HepG2 (cell line): ENCODE data around the gene GFOD1. TPM values are rescaled to one million over a fixed set of nuclear protein-coding genes. Genes with fewer than 3 reads are reported as not detected.
A peak's percentile ranks its signal among the peaks of the same experiment; 100 is the strongest.

Experiments used
- ATAC-seq: fragments of 200-7000 bp; cut with Tn5 transposase; 3 replicates; pipeline ENCODE4 v1.9.1; 2020; ENCODE audit warnings: mild to moderate bottlenecking, moderate library complexity
- BruUV-seq: library from RNA; stranded (reverse); fragments of 400-500 nt; replicated peaks from 2 replicates; lab custom pipeline; 2021; lab: Mats Ljungman, UMichigan
- CTCF ChIA-PET: fragments of 300-600 bp; formaldehyde crosslinking; extraction: SDS; loops from one replicate; lab custom pipeline; 2021; ENCODE audit warnings: low total read pairs, inconsistent platforms, low intra/inter-chr PET ratio; lab: Yijun Ruan, JAX
- POLR2A ChIA-PET: fragments of 350-600 bp; sonication (Branson Sonifier 250); formaldehyde crosslinking; loops from one replicate; lab custom pipeline; 2020; ENCODE audit warnings: antibody characterized with exemption, inconsistent platforms; lab: Yijun Ruan, JAX
- DNase-seq: peaks from one replicate; pipeline ENCODE4 v3.0.0-alpha.2; 2015; ENCODE audit warnings: low spot score
- FAIRE-seq: peaks from 3 replicates; lab custom pipeline; 2011; peaks lifted over from hg19 to GRCh38; lab: Jason Lieb, UNC
- H2AFZ ChIP-seq: one replicate; pipeline ENCODE4 v1.6.1; 2011; ENCODE audit warnings: low read length, inconsistent platforms
- H3K27ac ChIP-seq: fragments of 300-600 bp; 3 replicates; pipeline ENCODE4 v1.8.0; 2011; ENCODE audit warnings: mixed run types, mild to moderate bottlenecking, mixed read lengths, low read length, inconsistent platforms; ENCODE audit not compliant: insufficient read depth; ENCODE audit errors: extremely low read length
- H3K27me3 ChIP-seq, 2 experiments: fragments of 200-600 bp in 1 of 2; 2 replicates in 1 of 2; 3 replicates in 1 of 2; pipeline versions ENCODE4 v1.6.0 to v1.8.0; 2011; ENCODE audit warnings: low read length in 2 of 2, mild to moderate bottlenecking in 2 of 2, moderate library complexity in 2 of 2, inconsistent platforms in 1 of 2; ENCODE audit not compliant: insufficient read depth in 2 of 2, control insufficient read depth in 1 of 2
- H3K36me3 ChIP-seq, 2 experiments: fragments of 200-600 bp in 1 of 2; replicated peaks in 1 of 2; 2 replicates in 1 of 2; 3 replicates in 1 of 2; pipeline versions ENCODE4 v1.5.1 to v1.8.0; 2011; ENCODE audit warnings: low read length in 2 of 2, inconsistent platforms in 1 of 2; ENCODE audit not compliant: insufficient read depth in 2 of 2, control insufficient read depth in 1 of 2
- H3K4me1 ChIP-seq: 2 replicates; pipeline ENCODE4 v1.5.1; 2012; ENCODE audit warnings: low read length, inconsistent platforms; ENCODE audit not compliant: insufficient read depth
- H3K4me2 ChIP-seq: 2 replicates; pipeline ENCODE4 v1.6.0; 2011; ENCODE audit warnings: low read depth, low read length, inconsistent platforms
- H3K4me3 ChIP-seq, 3 experiments: fragments of 200-600 bp in 1 of 3; sonication (generic), shearing (Covaris generic) in 1 of 3; replicated peaks in 1 of 3; 2 replicates each; pipeline ENCODE4 v1.5.1; 2011 to 2016; ENCODE audit warnings: low read length in 3 of 3, inconsistent platforms in 2 of 3, low read depth in 2 of 3, mild to moderate bottlenecking in 2 of 3, control low read depth in 1 of 3, mixed read lengths in 1 of 3; ENCODE audit not compliant: insufficient read depth in 1 of 3
- H3K79me2 ChIP-seq: one replicate; pipeline ENCODE4 v1.6.1; 2011; ENCODE audit warnings: low read length, inconsistent platforms; ENCODE audit not compliant: insufficient read depth
- H3K9ac ChIP-seq: 2 replicates; pipeline ENCODE4 v1.6.0; 2011; ENCODE audit warnings: mild to moderate bottlenecking, low read depth, low read length, inconsistent platforms; ENCODE audit not compliant: insufficient read depth
- H3K9me3 ChIP-seq: 2 replicates; pipeline ENCODE4 v1.5.1; 2012; ENCODE audit warnings: mild to moderate bottlenecking, low read length
- H4K20me1 ChIP-seq: 2 replicates; pipeline ENCODE4 v1.6.0; 2011; ENCODE audit warnings: inconsistent platforms, mild to moderate bottlenecking, low read length, moderate library complexity; ENCODE audit not compliant: insufficient read depth
- ARID2 ChIP-seq: sonication (generic); formaldehyde crosslinking; IDR thresholded peaks from 2 replicates; pipeline ENCODE4 v1.8.1; 2022; ENCODE audit warnings: mild to moderate bottlenecking, missing genetic modification reagents, borderline replicate concordance
- ATM ChIP-seq: fragments of 450-650 bp; IDR thresholded peaks from 2 replicates; pipeline ENCODE4 v1.7.1; 2017; ENCODE audit warnings: mild to moderate bottlenecking, borderline replicate concordance
- BATF2 ChIP-seq: sonication (generic); formaldehyde crosslinking; IDR thresholded peaks from 2 replicates; pipeline ENCODE4 v1.8.0; 2022; ENCODE audit warnings: mild to moderate bottlenecking, missing genetic modification reagents, moderate library complexity
- ELF4 ChIP-seq: sonication (generic); formaldehyde crosslinking; IDR thresholded peaks from 2 replicates; pipeline ENCODE4 v1.5.0; 2020; ENCODE audit warnings: missing genetic modification reagents, mild to moderate bottlenecking, moderate library complexity, borderline replicate concordance
- FOXA1 ChIP-seq, 2 experiments: fragments of 450-650 bp in 1 of 2; sonication (generic) in 1 of 2; formaldehyde crosslinking in 1 of 2; IDR thresholded peaks; 2 replicates each; pipeline versions ENCODE4 v1.4.0 to v1.6.1; 2016 to 2020; ENCODE audit warnings: missing genetic modification reagents in 1 of 2
- HMGXB4 ChIP-seq, 2 experiments: sonication (generic) in 1 of 2; formaldehyde crosslinking in 1 of 2; IDR thresholded peaks; 2 replicates each; pipeline versions ENCODE4 v1.4.0 to v1.6.1; 2018 to 2020; ENCODE audit warnings: missing genetic modification reagents in 2 of 2, borderline replicate concordance in 1 of 2, low read depth in 1 of 2, mild to moderate bottlenecking in 1 of 2, missing biosample characterization in 1 of 2
- HNF1B ChIP-seq: sonication (generic); formaldehyde crosslinking; IDR thresholded peaks from 2 replicates; pipeline ENCODE4 v1.5.1; 2020; ENCODE audit warnings: mild to moderate bottlenecking, moderate library complexity, missing genetic modification reagents
- MTF2 ChIP-seq: sonication (generic); formaldehyde crosslinking; IDR thresholded peaks from 2 replicates; pipeline ENCODE4 v1.5.0; 2020; ENCODE audit warnings: missing genetic modification reagents, borderline replicate concordance
- NFE2 ChIP-seq: sonication (generic); formaldehyde crosslinking; IDR thresholded peaks from 2 replicates; pipeline ENCODE4 v1.4.0; 2020; ENCODE audit warnings: missing genetic modification reagents
- NFIB ChIP-seq: sonication (generic); formaldehyde crosslinking; IDR thresholded peaks from 2 replicates; pipeline ENCODE4 v1.9.0; 2021; ENCODE audit warnings: missing genetic modification reagents, mild to moderate bottlenecking, borderline replicate concordance
- PHF21A ChIP-seq: sonication (generic); formaldehyde crosslinking; IDR thresholded peaks from 2 replicates; pipeline ENCODE4 v1.5.0; 2020; ENCODE audit warnings: mild to moderate bottlenecking, missing genetic modification reagents
- ZNF33B ChIP-seq: sonication (generic); formaldehyde crosslinking; IDR thresholded peaks from 2 replicates; pipeline ENCODE4 v1.5.1; 2020; ENCODE audit warnings: mild to moderate bottlenecking, missing genetic modification reagents
- ZNF354B ChIP-seq: sonication (generic); formaldehyde crosslinking; IDR thresholded peaks from 2 replicates; pipeline ENCODE4 v1.8.0; 2022; ENCODE audit warnings: mild to moderate bottlenecking, missing genetic modification reagents
- ZNF383 ChIP-seq: sonication (generic); formaldehyde crosslinking; IDR thresholded peaks from 2 replicates; pipeline ENCODE4 v1.4.0; 2020; ENCODE audit warnings: missing genetic modification reagents, mild to moderate bottlenecking, borderline replicate concordance
- ZNF589 ChIP-seq: sonication (generic); formaldehyde crosslinking; conservative IDR thresholded peaks from 2 replicates; pipeline ENCODE4 v1.8.0; 2022; ENCODE audit warnings: mild to moderate bottlenecking, moderate library complexity, missing genetic modification reagents
- ZNF775 ChIP-seq: sonication (generic); formaldehyde crosslinking; IDR thresholded peaks from 2 replicates; pipeline ENCODE4 v1.4.0; 2020; ENCODE audit warnings: missing genetic modification reagents, mild to moderate bottlenecking, moderate library complexity, borderline replicate concordance
- ZSCAN21 ChIP-seq: sonication (generic); formaldehyde crosslinking; IDR thresholded peaks from 2 replicates; pipeline ENCODE4 v1.8.0; 2022; ENCODE audit warnings: mild to moderate bottlenecking, missing genetic modification reagents, moderate library complexity, borderline replicate concordance
- WGBS: methylation state at CpG from one replicate; pipeline ENCODE4 v1.1.6; 2017; ENCODE audit warnings: low lambda C conversion rate; 5-methylcytosine and 5-hydroxymethylcytosine counted together
- in situ Hi-C: cut with HindIII; loops from 2 replicates; pipeline ENCODE4 v1.10.0; 2017; ENCODE audit warnings: low pct_unique_long_range_greater_than_20kb; ENCODE audit not compliant: extremely low pct_ligation_motif_present
- intact Hi-C: fragments of 100-400 bp; cut with micrococcal nuclease; formaldehyde crosslinking; loops from one replicate; pipeline ENCODE4 v1.10.0; 2022; ENCODE audit not compliant: unreplicated experiment
- polyA plus RNA-seq, 8 experiments: library from polyadenylated mRNA; depleted of rRNA in 3 of 8; stranded (reverse) in 7 of 8; unstranded in 1 of 8; fragments of >200 nt; fragmentation: Illumina TruSeq in 4 of 8; extraction: Trizol in 4 of 8; gene quantifications; 2 replicates each; pipeline versions ENCODE4 v1.2.1 to v1.2.3, GENCODE V29; 2011 to 2016; ENCODE audit warnings: low read depth in 4 of 8, missing spikeins in 1 of 8, mixed read lengths in 1 of 8; ENCODE audit not compliant: insufficient read depth in 1 of 8
- total RNA-seq, 5 experiments: library from RNA; depleted of rRNA; stranded (reverse); fragments of >200 nt; fragmentation: Illumina TruSeq; extraction: Trizol; gene quantifications; 2 replicates each; pipeline ENCODE4 v1.2.3, GENCODE V29; 2016; ENCODE audit warnings: low read depth in 1 of 5

GFOD1 gene
- total and polyA plus RNA-seq, 2 of the 13 experiments (the other 11 are each of a cell fraction or from before 2014, with no cell fraction given), result 1.9 to 6.4 TPM

- DNase-seq (no peak), ATAC-seq (no peak), FAIRE-seq (no peak)
- Histone ChIP-seq H3K4me1 (peaks cover 45% of the 10 kb centered on the region), H4K20me1 (no peaks in the 10 kb centered on the region), H3K4me3 (peak overlapping the region; percentile 72 to 92 (median 90)), H3K9ac (peak overlapping the region; percentile 87), H3K79me2 (peaks cover 9% of the 10 kb centered on the region), H2AFZ (peak overlapping the region; percentile 78), H3K36me3 (peaks cover 0 to 14% of the 10 kb centered on the region in 2 experiments; a peak in 2 of 5 replicates), H3K9me3 (no peaks in the 10 kb centered on the region), H3K4me2 (peak overlapping the region; percentile 95), H3K27ac (peak overlapping the region; percentile 81), H3K27me3 (peaks cover 0 to 8% of the 10 kb centered on the region in 2 experiments; a peak in 2 of 5 replicates)
- in situ Hi-C loops, result no loop called here
- intact Hi-C loops, result loop anchor here (1.0 to 2.0 kb wide), 5 partner anchors 40 to 158 kb away; partner anchors contain the start of gene GFOD1
- TSS peak; percentile 97 for BruUV-seq
- ChIA-PET POLR2A (interaction anchor here (0.9 to 2.1 kb wide), 32 partner anchors 15 to 357 kb away, joined by 3 to 24 read pairs (median 6); partner anchors contain the start of genes GFOD1, NOL7 and SIRT5), CTCF (interaction anchor here (1.6 kb wide), 1 partner anchor 100 kb away, joined by 3 read pairs; no protein-coding TSS in a partner anchor)
- WGBS, result 0% methylated on average over 2 of the region's 2 CpGs
- TF ChIP-seq ARID2 (CRISPR knock-in tag) (peak; percentile 65; the same call in 1 of the 2 replicates), ZNF383 (CRISPR knock-in tag) (no peak), ATM (no peak), ZNF589 (0 out of 2 replicates have a peak, but pooled peaks have one; percentile 47), PHF21A (CRISPR knock-in tag) (peak; percentile 52), ZNF354B (CRISPR knock-in tag) (0 out of 2 replicates have a peak, but pooled peaks have one; percentile 13), ZNF775 (CRISPR knock-in tag) (0 out of 2 replicates have a peak, but pooled peaks have one; percentile 73), HNF1B (CRISPR knock-in tag) (0 out of 2 replicates have a peak, but pooled peaks have one; percentile 13), NFE2 (CRISPR knock-in tag) (0 out of 2 replicates have a peak, but pooled peaks have one; percentile 2), BATF2 (CRISPR knock-in tag) (0 out of 2 replicates have a peak, but pooled peaks have one; percentile 2), MTF2 (CRISPR knock-in tag) (0 out of 2 replicates have a peak, but pooled peaks have one; percentile 51), FOXA1 (IDR thresholded peaks at IDR 0.05) (no peak), FOXA1 (CRISPR knock-in tag; IDR thresholded peaks at IDR 0.05) (no peak), HMGXB4 (CRISPR knock-in tag; IDR thresholded peaks at IDR 0.05; ENCODE audit: borderline replicate concordance in 1 of 2, low read depth in 1 of 2) (0 out of 4 replicates have a peak, but pooled peaks of 1 of the 2 experiments have one; percentile 10), ELF4 (CRISPR knock-in tag) (0 out of 2 replicates have a peak, but pooled peaks have one; percentile 19), ZSCAN21 (CRISPR knock-in tag) (no peak), NFIB (0 out of 2 replicates have a peak, but pooled peaks have one; percentile 68), ZNF33B (CRISPR knock-in tag) (0 out of 2 replicates have a peak, but pooled peaks have one; percentile 2)
Measured at GRCh38 chr6:13328875-13329183, 158.6 kb downstream of the GFOD1 start.
